DMS 273 (cell line): ENCODE results near the gene TRIM37.
"Not testable (repeated sequence)": the region's sequence is repeated elsewhere in the genome, so short reads cannot be mapped to it uniquely, and the experiment has no call there.

Experiments
- DNase-seq: peaks from one replicate; lab custom pipeline; 2025; ENCODE audit not compliant: unreplicated experiment; lab: John Stamatoyannopoulos, UW

TRIM37 gene

DNA sequence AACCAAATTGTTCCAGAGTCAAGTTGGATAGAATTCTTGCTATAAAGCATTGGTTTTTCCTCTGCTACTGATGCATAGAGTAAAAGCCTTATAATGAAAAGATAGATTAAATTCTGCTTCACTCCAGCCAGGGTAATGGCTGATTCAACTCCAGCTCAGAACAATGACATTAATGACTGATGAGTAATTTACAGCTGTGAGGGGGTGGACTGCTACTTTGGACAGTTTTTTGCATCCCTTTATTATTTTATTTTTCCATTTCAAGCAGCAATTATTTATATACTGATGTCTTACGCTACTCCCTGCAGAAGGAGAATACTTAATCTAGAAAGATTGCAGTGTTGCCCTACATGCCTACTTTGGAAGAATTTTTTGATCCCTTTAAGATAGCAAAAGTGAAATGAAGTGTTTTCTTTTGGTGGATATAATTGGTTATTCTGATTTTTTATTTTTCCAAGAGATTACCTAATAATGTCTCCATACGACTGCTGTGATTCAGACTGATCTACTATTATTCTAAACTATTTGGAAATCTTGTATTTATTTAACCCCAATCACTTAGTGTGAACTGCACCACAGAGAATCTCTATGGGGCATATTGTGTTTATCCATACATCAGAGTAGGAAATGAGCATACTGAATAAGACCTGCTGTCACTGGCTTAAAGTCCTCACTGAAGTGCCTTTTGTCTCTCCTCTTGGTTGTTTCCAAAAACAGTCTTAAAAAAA is 149.5 kb downstream of the TRIM37 start:
- no peak for DNase-seq

DNA sequence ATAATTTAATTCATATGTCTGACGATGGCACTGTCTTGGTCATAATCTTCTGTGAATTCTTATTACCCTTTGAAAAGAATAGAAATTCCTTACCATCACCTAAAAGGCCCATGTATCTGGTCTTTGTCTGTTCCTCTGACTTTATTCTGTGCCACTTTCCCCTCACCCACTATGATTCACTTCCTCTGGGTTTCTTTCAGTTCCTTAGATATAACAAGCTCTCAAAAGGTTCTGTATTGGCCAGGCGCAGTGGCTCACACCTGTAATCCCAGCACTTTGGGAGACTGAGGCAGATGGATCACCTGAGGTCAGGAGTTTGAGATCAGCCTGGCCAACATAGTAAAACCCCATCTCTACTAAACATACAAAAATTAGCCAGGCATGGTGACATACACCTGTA is 152.3 kb downstream of the TRIM37 start:
- not testable (repeated sequence) for DNase-seq

DNA sequence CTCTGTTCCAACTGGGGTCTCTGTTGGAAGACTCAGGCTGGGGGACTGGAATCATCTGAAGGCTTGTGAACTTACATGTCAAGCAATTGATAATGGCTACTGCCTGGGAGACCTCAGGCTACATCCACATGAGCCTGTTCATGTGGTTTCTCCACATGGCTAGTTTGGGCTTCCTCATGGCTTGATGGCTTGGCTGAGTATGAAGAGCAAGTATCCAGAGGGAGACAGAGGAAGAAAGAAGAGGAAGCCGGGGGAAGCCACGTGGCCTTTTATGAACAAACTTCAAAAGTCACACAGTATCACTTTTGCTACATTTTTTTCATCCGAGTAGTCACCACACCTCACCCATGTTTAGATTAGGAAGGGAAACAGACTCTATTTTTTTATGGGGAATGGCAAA is 158.9 kb downstream of the TRIM37 start:
- DNase-seq = no peak

DNA sequence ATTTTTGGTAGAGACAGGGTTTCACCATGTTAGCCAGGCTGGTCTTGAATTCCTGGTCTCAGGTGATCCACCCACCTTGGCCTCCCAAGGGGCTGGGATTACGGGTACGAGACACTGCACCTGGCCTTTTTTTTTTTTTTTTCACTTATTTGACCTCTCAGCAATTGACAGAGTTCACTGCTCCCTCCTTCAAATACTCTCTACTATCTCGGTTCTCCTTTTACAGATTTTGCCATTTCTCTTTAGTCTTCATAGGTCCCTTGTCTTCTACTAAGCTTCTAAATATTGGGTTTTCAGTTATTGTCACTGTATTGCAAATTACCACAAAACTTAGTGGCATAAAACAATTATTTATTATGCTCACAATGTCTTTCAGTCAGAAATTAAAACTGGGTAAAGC is 159.3 kb downstream of the TRIM37 start:
- DNase-seq = no peak

DNA sequence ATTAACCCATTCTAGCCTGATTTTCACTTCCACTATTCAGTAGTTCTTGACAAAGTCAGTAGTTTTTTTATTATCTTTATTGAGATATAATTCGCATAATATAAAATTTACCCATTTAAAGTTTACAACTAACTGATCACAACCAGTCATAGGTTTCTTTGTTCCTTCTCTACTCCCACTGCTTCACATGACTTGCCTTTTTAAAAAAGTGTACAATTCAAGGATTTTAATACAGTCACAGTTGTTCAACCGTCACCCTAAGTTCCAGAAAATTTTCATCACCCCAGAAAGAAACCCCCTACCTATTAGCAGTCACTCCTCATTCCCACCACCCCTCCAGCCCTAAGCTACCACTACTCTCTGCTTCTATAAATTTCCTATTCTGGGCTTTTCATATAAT is 162.5 kb downstream of the TRIM37 start:
- no peak for DNase-seq

DNA sequence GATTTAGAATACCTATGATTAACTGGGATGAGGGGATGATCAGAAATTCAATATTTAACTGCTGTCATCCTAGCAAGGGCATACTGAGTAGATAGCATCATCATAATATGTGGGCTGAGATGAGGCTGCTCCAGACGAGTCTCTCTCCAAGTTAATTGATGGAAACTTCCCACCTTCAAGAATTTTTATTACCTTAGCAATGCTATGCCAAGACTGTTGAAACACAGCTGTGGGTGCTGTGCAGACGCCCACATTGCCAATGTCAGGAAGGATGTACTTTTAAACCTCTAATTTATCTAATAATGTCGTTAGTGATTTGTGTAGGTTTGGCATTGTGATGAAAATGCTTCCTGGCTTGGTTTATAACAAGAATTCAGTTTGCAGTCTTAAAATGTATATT is 170.4 kb downstream of the TRIM37 start:
- DNase-seq = no peak

DNA sequence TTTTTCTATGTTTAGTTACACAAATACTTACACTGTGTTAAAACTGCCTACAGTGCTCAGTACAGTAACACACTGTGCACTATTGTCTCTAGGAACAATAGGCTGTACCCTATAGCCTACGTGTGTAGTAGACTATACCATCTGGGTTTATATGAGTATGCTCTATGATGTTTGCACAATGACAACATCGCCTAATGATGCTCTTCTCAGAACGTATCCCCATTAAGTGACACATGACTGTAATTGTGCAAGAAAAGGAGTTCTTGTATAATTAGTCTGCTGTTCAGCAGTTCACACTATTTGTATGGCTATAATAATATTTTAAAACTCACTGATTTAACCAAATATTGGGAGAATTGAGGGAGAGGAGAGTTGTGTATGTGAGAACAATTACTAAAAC is 173.7 kb downstream of the TRIM37 start:
- no peak for DNase-seq
